ENCODE data around the gene LRP1B.

Gene LRP1B

GRCh38 chr2:140734992-140735391, 1395.8 kb downstream of the LRP1B start:
- H3K79me1 ChIP-seq (ENCODE audit: low read length): no peaks in the 10 kb centered on the region
- no peak overlapping the region for H3K23ac ChIP-seq (ENCODE audit: low read length)
- no peak overlapping the region for H4K8ac ChIP-seq (ENCODE audit: low read depth, low read length)
- no peak overlapping the region for H4K5ac ChIP-seq (ENCODE audit: low read length)
- H3K56ac ChIP-seq (ENCODE audit: low read length): no peak overlapping the region
- H3K4me2 ChIP-seq (ENCODE audit: low read length): no peak overlapping the region
- H3K9ac ChIP-seq (ENCODE audit: low read length): no peak overlapping the region
- no CpG with 5 or more reads among the region's 3 CpGs for WGBS (ENCODE audit: extremely low coverage, insufficient coverage, low lambda C conversion rate)
- DNase-seq: no peak
- H3K36me3 ChIP-seq (ENCODE audit: control insufficient read depth, insufficient read depth, low read length): no peaks in the 10 kb centered on the region
- H3K79me2 ChIP-seq (ENCODE audit: control insufficient read depth, insufficient read depth, low read length): no peaks in the 10 kb centered on the region
- no peaks in the 10 kb centered on the region for H3K27me3 ChIP-seq (ENCODE audit: insufficient read depth, low read length, poor library complexity)
- no peak overlapping the region for H2BK120ac ChIP-seq (ENCODE audit: low read depth, low read length)
- no peak overlapping the region for H2BK5ac ChIP-seq (ENCODE audit: low read length)
- no peak overlapping the region for H2BK15ac ChIP-seq (replicated peaks; ENCODE audit: low read depth)
- no peak overlapping the region for H3K27ac ChIP-seq (ENCODE audit: low read depth, low read length)
- no peak overlapping the region for H3K4ac ChIP-seq (ENCODE audit: low read depth, low read length)
- no peak overlapping the region for H3K18ac ChIP-seq (ENCODE audit: low read length)
- H3K4me1 ChIP-seq (ENCODE audit: control insufficient read depth, low read depth, low read length): no peaks in the 10 kb centered on the region
- no peak overlapping the region for H2AK5ac ChIP-seq (ENCODE audit: low read length)
- H3K4me3 ChIP-seq (ENCODE audit: low read length): no peak overlapping the region

DNA sequence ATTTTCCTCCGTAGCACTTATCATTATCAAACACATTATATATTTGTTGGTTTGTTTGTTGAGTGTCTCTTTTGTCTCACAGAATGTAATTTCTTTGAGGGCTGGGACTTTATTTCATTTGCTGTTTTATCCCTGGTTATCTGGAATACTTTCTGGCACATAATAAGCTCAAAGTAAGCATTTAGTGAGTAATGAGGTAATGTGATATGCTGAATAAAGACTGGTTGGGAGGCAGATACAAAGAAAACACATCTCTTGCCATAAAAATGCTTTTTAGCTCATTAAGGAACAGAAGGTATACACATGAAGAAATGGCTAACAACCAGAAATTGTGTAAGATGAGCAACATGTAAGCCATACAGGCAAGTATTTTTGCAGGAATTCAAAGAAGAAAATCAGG, 1411.8 kb downstream of the LRP1B start:
- H4K5ac ChIP-seq (ENCODE audit: low read length): no peak overlapping the region
- no peaks in the 10 kb centered on the region for H3K27me3 ChIP-seq (ENCODE audit: insufficient read depth, low read length, poor library complexity)
- H3K9ac ChIP-seq (ENCODE audit: low read length): no peak overlapping the region
- H3K27ac ChIP-seq (ENCODE audit: low read depth, low read length): no peak overlapping the region
- H2BK15ac ChIP-seq (replicated peaks; ENCODE audit: low read depth): no peak overlapping the region
- no peak overlapping the region for H3K4me2 ChIP-seq (ENCODE audit: low read length)
- 100% methylated on average over 1 of the region's 1 CpG for WGBS (ENCODE audit: extremely low coverage, insufficient coverage, low lambda C conversion rate)
- H2BK120ac ChIP-seq (ENCODE audit: low read depth, low read length): no peak overlapping the region
- H3K56ac ChIP-seq (ENCODE audit: low read length): no peak overlapping the region
- H2BK5ac ChIP-seq (ENCODE audit: low read length): no peak overlapping the region
- H3K23ac ChIP-seq (ENCODE audit: low read length): no peak overlapping the region
- H3K18ac ChIP-seq (ENCODE audit: low read length): no peak overlapping the region
- no peaks in the 10 kb centered on the region for H3K36me3 ChIP-seq (ENCODE audit: control insufficient read depth, insufficient read depth, low read length)
- H3K4me3 ChIP-seq (ENCODE audit: low read length): no peak overlapping the region
- no peaks in the 10 kb centered on the region for H3K4me1 ChIP-seq (ENCODE audit: control insufficient read depth, low read depth, low read length)
- no peaks in the 10 kb centered on the region for H3K79me2 ChIP-seq (ENCODE audit: control insufficient read depth, insufficient read depth, low read length)
- no peak overlapping the region for H4K8ac ChIP-seq (ENCODE audit: low read depth, low read length)
- H2AK5ac ChIP-seq (ENCODE audit: low read length): no peak overlapping the region
- H3K79me1 ChIP-seq (ENCODE audit: low read length): no peaks in the 10 kb centered on the region
- H3K4ac ChIP-seq (ENCODE audit: low read depth, low read length): no peak overlapping the region
- DNase-seq: no peak

- H3K27me3 ChIP-seq (ENCODE audit: insufficient read depth, low read length, poor library complexity): no peaks in the 10 kb centered on the region
- H2BK120ac ChIP-seq (ENCODE audit: low read depth, low read length): no peak overlapping the region
- H4K5ac ChIP-seq (ENCODE audit: low read length): no peak overlapping the region
- no peak overlapping the region for H3K23ac ChIP-seq (ENCODE audit: low read length)
- H2BK5ac ChIP-seq (ENCODE audit: low read length): no peak overlapping the region
- H3K9ac ChIP-seq (ENCODE audit: low read length): no peak overlapping the region
- no peak overlapping the region for H2BK15ac ChIP-seq (replicated peaks; ENCODE audit: low read depth)
- H2AK5ac ChIP-seq (ENCODE audit: low read length): no peak overlapping the region
- DNase-seq: no peak
- no peak overlapping the region for H3K4me3 ChIP-seq (ENCODE audit: low read length)
- no peak overlapping the region for H3K4me2 ChIP-seq (ENCODE audit: low read length)
- H3K56ac ChIP-seq (ENCODE audit: low read length): no peak overlapping the region
- no peak overlapping the region for H3K4ac ChIP-seq (ENCODE audit: low read depth, low read length)
- no peaks in the 10 kb centered on the region for H3K79me1 ChIP-seq (ENCODE audit: low read length)
- no peaks in the 10 kb centered on the region for H3K4me1 ChIP-seq (ENCODE audit: control insufficient read depth, low read depth, low read length)
- no peaks in the 10 kb centered on the region for H3K36me3 ChIP-seq (ENCODE audit: control insufficient read depth, insufficient read depth, low read length)
- H3K18ac ChIP-seq (ENCODE audit: low read length): no peak overlapping the region
- WGBS (ENCODE audit: extremely low coverage, insufficient coverage, low lambda C conversion rate): no CpG with 5 or more reads among the region's 2 CpGs
- H3K79me2 ChIP-seq (ENCODE audit: control insufficient read depth, insufficient read depth, low read length): no peaks in the 10 kb centered on the region
- no peak overlapping the region for H4K8ac ChIP-seq (ENCODE audit: low read depth, low read length)
- no peak overlapping the region for H3K27ac ChIP-seq (ENCODE audit: low read depth, low read length)
Observed at GRCh38 chr2:140717481-140717880, 1413.3 kb downstream of the LRP1B start.

DNA sequence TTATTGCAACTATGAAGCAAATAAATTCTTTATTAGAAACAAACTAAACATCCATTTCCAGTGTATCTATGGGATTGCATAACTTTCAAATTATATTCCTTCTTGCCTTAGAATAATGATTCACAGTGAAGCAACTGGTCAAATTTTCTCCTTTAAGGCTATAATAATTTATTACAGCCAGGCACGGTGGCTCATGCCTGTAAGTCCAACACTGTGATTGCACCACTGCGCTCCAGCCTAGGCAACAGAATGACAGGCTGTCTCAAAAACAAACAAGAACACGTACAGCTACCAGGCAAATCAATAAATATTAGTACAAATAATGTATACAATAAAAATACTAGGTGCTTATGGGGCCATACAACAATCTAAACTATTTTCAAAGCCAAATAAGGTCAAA, 1416.2 kb downstream of the LRP1B start:
- H3K23ac ChIP-seq (ENCODE audit: low read length): no peak overlapping the region
- no peak overlapping the region for H3K18ac ChIP-seq (ENCODE audit: low read length)
- H2AK5ac ChIP-seq (ENCODE audit: low read length): no peak overlapping the region
- H4K8ac ChIP-seq (ENCODE audit: low read depth, low read length): no peak overlapping the region
- H4K5ac ChIP-seq (ENCODE audit: low read length): no peak overlapping the region
- no peaks in the 10 kb centered on the region for H3K36me3 ChIP-seq (ENCODE audit: control insufficient read depth, insufficient read depth, low read length)
- H3K9ac ChIP-seq (ENCODE audit: low read length): no peak overlapping the region
- no peaks in the 10 kb centered on the region for H3K4me1 ChIP-seq (ENCODE audit: control insufficient read depth, low read depth, low read length)
- no peak for DNase-seq
- H2BK120ac ChIP-seq (ENCODE audit: low read depth, low read length): no peak overlapping the region
- no peaks in the 10 kb centered on the region for H3K27me3 ChIP-seq (ENCODE audit: insufficient read depth, low read length, poor library complexity)
- WGBS (ENCODE audit: extremely low coverage, insufficient coverage, low lambda C conversion rate): no CpG with 5 or more reads among the region's 3 CpGs
- no peak overlapping the region for H3K4ac ChIP-seq (ENCODE audit: low read depth, low read length)
- no peaks in the 10 kb centered on the region for H3K79me1 ChIP-seq (ENCODE audit: low read length)
- H3K56ac ChIP-seq (ENCODE audit: low read length): no peak overlapping the region
- no peak overlapping the region for H3K4me2 ChIP-seq (ENCODE audit: low read length)
- no peak overlapping the region for H2BK15ac ChIP-seq (replicated peaks; ENCODE audit: low read depth)
- H3K79me2 ChIP-seq (ENCODE audit: control insufficient read depth, insufficient read depth, low read length): no peaks in the 10 kb centered on the region
- H3K4me3 ChIP-seq (ENCODE audit: low read length): no peak overlapping the region
- H2BK5ac ChIP-seq (ENCODE audit: low read length): no peak overlapping the region
- H3K27ac ChIP-seq (ENCODE audit: low read depth, low read length): no peak overlapping the region

- H2BK15ac ChIP-seq (replicated peaks; ENCODE audit: low read depth): no peak overlapping the region
- H4K5ac ChIP-seq (ENCODE audit: low read length): no peak overlapping the region
- no peaks in the 10 kb centered on the region for H3K36me3 ChIP-seq (ENCODE audit: control insufficient read depth, insufficient read depth, low read length)
- H3K18ac ChIP-seq (ENCODE audit: low read length): no peak overlapping the region
- no peaks in the 10 kb centered on the region for H3K4me1 ChIP-seq (ENCODE audit: control insufficient read depth, low read depth, low read length)
- no peaks in the 10 kb centered on the region for H3K27me3 ChIP-seq (ENCODE audit: insufficient read depth, low read length, poor library complexity)
- H4K8ac ChIP-seq (ENCODE audit: low read depth, low read length): no peak overlapping the region
- no CpG with 5 or more reads among the region's 3 CpGs for WGBS (ENCODE audit: extremely low coverage, insufficient coverage, low lambda C conversion rate)
- H3K4ac ChIP-seq (ENCODE audit: low read depth, low read length): no peak overlapping the region
- H3K56ac ChIP-seq (ENCODE audit: low read length): no peak overlapping the region
- H3K79me1 ChIP-seq (ENCODE audit: low read length): no peaks in the 10 kb centered on the region
- no peak overlapping the region for H3K23ac ChIP-seq (ENCODE audit: low read length)
- H2AK5ac ChIP-seq (ENCODE audit: low read length): no peak overlapping the region
- H2BK120ac ChIP-seq (ENCODE audit: low read depth, low read length): no peak overlapping the region
- H3K4me2 ChIP-seq (ENCODE audit: low read length): no peak overlapping the region
- H2BK5ac ChIP-seq (ENCODE audit: low read length): no peak overlapping the region
- DNase-seq: no peak
- no peak overlapping the region for H3K9ac ChIP-seq (ENCODE audit: low read length)
- H3K27ac ChIP-seq (ENCODE audit: low read depth, low read length): no peak overlapping the region
- no peak overlapping the region for H3K4me3 ChIP-seq (ENCODE audit: low read length)
- H3K79me2 ChIP-seq (ENCODE audit: control insufficient read depth, insufficient read depth, low read length): no peaks in the 10 kb centered on the region
Observed at GRCh38 chr2:140711867-140712266, 1418.9 kb downstream of the LRP1B start.

DNA sequence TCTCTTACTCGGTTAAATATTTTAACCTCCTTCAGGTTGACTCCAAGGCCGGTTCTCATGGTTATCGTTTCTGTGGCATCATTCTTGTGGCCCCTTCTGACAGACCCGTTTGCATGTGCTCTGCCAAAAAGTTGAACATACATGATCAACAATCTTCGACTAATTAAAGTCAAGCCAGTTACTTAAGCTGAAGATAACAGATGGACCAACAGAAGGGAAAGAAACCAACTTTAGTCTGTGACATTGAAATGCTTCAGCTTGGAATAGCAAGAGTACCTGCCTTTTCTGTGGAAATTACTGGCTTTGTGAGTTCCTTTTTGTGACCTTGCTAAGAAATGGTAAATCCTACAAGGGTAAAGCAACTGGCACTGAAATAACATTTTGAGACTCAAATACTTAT, 1429.1 kb downstream of the LRP1B start:
- no CpG with 5 or more reads among the region's 5 CpGs for WGBS (ENCODE audit: extremely low coverage, insufficient coverage, low lambda C conversion rate)
- Histone ChIP-seq H3K9ac (ENCODE audit: low read length) (no peak overlapping the region), H3K18ac (ENCODE audit: low read length) (no peak overlapping the region), H3K4me3 (ENCODE audit: low read length) (no peak overlapping the region), H3K36me3 (ENCODE audit: control insufficient read depth, insufficient read depth, low read length) (no peaks in the 10 kb centered on the region), H3K4ac (ENCODE audit: low read depth, low read length) (no peak overlapping the region), H4K5ac (ENCODE audit: low read length) (no peak overlapping the region), H2BK120ac (ENCODE audit: low read depth, low read length) (no peak overlapping the region), H2AK5ac (ENCODE audit: low read length) (no peak overlapping the region), H3K23ac (ENCODE audit: low read length) (no peak overlapping the region), H3K56ac (ENCODE audit: low read length) (no peak overlapping the region), H3K4me2 (ENCODE audit: low read length) (no peak overlapping the region), H2BK5ac (ENCODE audit: low read length) (no peak overlapping the region), H3K27ac (ENCODE audit: low read depth, low read length) (no peak overlapping the region), H3K4me1 (ENCODE audit: control insufficient read depth, low read depth, low read length) (no peaks in the 10 kb centered on the region), H2BK15ac (replicated peaks; ENCODE audit: low read depth) (no peak overlapping the region), H3K79me2 (ENCODE audit: control insufficient read depth, insufficient read depth, low read length) (no peaks in the 10 kb centered on the region), H3K27me3 (ENCODE audit: insufficient read depth, low read length, poor library complexity) (no peaks in the 10 kb centered on the region), H3K79me1 (ENCODE audit: low read length) (no peaks in the 10 kb centered on the region), H4K8ac (ENCODE audit: low read depth, low read length) (no peak overlapping the region)
- DNase-seq: no peak
